GM21381 (cell line): ENCODE measurements around the gene BLOC1S3.
A peak's percentile ranks its signal among the peaks of the same experiment; 100 is the strongest.

Experiments used
- ATAC-seq: cut with Tn5 transposase; IDR thresholded peaks from one replicate; pipeline ENCODE4 v1.9.1; 2021; ENCODE audit warnings: mild to moderate bottlenecking, moderate library complexity; ENCODE audit not compliant: unreplicated experiment

The BLOC1S3 gene

GRCh38 chr19:45179072-45179891 lies 698 bp downstream of the BLOC1S3 start:
- ATAC-seq = peak; percentile 2

GRCh38 chr19:45179892-45180370 lies 1.3 kb downstream of the BLOC1S3 start:
- ATAC-seq = no peak

GRCh38 chr19:45180936-45181335 lies 2.4 kb downstream of the BLOC1S3 start:
- no peak for ATAC-seq

- no peak for ATAC-seq
Measured at GRCh38 chr19:45182758-45183157, 4.2 kb downstream of the BLOC1S3 start.

- ATAC-seq = no peak
Measured at GRCh38 chr19:45184115-45184514, 5.5 kb downstream of the BLOC1S3 start.

GRCh38 chr19:45186509-45187334 lies 8.1 kb downstream of the BLOC1S3 start:
- no peak for ATAC-seq

- no peak for ATAC-seq
Measured at GRCh38 chr19:45187421-45188100, 9.0 kb downstream of the BLOC1S3 start.

- no peak for ATAC-seq
Measured at GRCh38 chr19:45189971-45190370, 11.4 kb downstream of the BLOC1S3 start.

GRCh38 chr19:45191375-45191774 lies 12.8 kb downstream of the BLOC1S3 start:
- ATAC-seq = no peak

- ATAC-seq = no peak
Measured at GRCh38 chr19:45195764-45196163, 17.2 kb downstream of the BLOC1S3 start.

- ATAC-seq = no peak
Measured at GRCh38 chr19:45200568-45200967, 22.0 kb downstream of the BLOC1S3 start.

- no peak for ATAC-seq
Measured at GRCh38 chr19:45202637-45203036, 24.1 kb downstream of the BLOC1S3 start.

- ATAC-seq = no peak
Measured at GRCh38 chr19:45205810-45206209, 27.2 kb downstream of the BLOC1S3 start.

- no peak for ATAC-seq
Measured at GRCh38 chr19:45206328-45206727, 27.7 kb downstream of the BLOC1S3 start.

GRCh38 chr19:45211751-45212381 lies 33.3 kb downstream of the BLOC1S3 start:
- ATAC-seq = no peak

GRCh38 chr19:45213031-45213430 lies 34.4 kb downstream of the BLOC1S3 start:
- ATAC-seq = no peak

GRCh38 chr19:45215391-45216191 lies 37.0 kb downstream of the BLOC1S3 start:
- no peak for ATAC-seq

GRCh38 chr19:45216667-45217066 lies 38.1 kb downstream of the BLOC1S3 start:
- no peak for ATAC-seq

GRCh38 chr19:45217193-45217956 lies 38.8 kb downstream of the BLOC1S3 start:
- no peak for ATAC-seq
